PC-3 (cell line): ENCODE data around the gene TMEM259. TPM values are rescaled to one million over a fixed set of nuclear protein-coding genes. Genes with fewer than 3 reads are reported as not detected.
"Not testable (repeated sequence)": the region's sequence is repeated elsewhere in the genome, so short reads cannot be mapped to it uniquely, and the experiment has no call there.

Experiments
- ATAC-seq: fragments of 200-7000 bp; cut with Tn5 transposase; 2 replicates; pipeline ENCODE4 v1.9.1; 2020; ENCODE audit warnings: mild to moderate bottlenecking, moderate library complexity
- BruUV-seq: library from RNA; stranded (reverse); fragments of 400-500 nt; replicated peaks from 2 replicates; lab custom pipeline; 2021; lab: Mats Ljungman, UMichigan
- CTCF ChIA-PET: fragments of 300-600 bp; sonication (Branson Sonifier 250); formaldehyde crosslinking; loops from one replicate; lab custom pipeline; 2022; ENCODE audit warnings: antibody characterized with exemption; lab: Charles Lee
- POLR2A ChIA-PET: fragments of 300-600 bp; sonication (Branson Sonifier 250); formaldehyde crosslinking; loops from one replicate; lab custom pipeline; 2022; ENCODE audit warnings: antibody characterized with exemption; ENCODE audit not compliant: unreplicated experiment; lab: Charles Lee
- DNase-seq: peaks from one replicate; pipeline ENCODE4 v3.0.0-alpha.2; 2015
- H2AFZ ChIP-seq: fragments of 300-600 bp; sonication (generic); 2 replicates; pipeline ENCODE4 v1.6.0; 2016; ENCODE audit warnings: antibody characterized with exemption, low read length
- H3F3A ChIP-seq: fragments of 300-600 bp; sonication (generic); one replicate; pipeline ENCODE4 v1.6.0; 2017; ENCODE audit warnings: antibody characterized with exemption, low read length, control low read depth, mild to moderate bottlenecking; ENCODE audit not compliant: unreplicated experiment
- H3K27ac ChIP-seq: fragments of 300-600 bp; sonication (generic); 2 replicates; pipeline ENCODE4 v1.5.1; 2016; ENCODE audit warnings: mild to moderate bottlenecking, low read length
- H3K27me3 ChIP-seq: fragments of 300-600 bp; sonication (generic); 2 replicates; pipeline ENCODE4 v1.6.1; 2016; ENCODE audit warnings: low read length, mixed read lengths
- H3K36me3 ChIP-seq: fragments of 300-600 bp; sonication (generic); 2 replicates; pipeline ENCODE4 v1.6.1; 2016; ENCODE audit warnings: low read depth, mixed run types, low read length, mixed read lengths
- H3K4me1 ChIP-seq: fragments of 300-600 bp; sonication (generic); 2 replicates; pipeline ENCODE4 v1.5.1; 2016; ENCODE audit warnings: low read length; ENCODE audit not compliant: insufficient read depth
- H3K4me2 ChIP-seq: fragments of 300-600 bp; sonication (generic); 2 replicates; pipeline ENCODE4 v1.6.0; 2016; ENCODE audit warnings: low read length
- H3K4me3 ChIP-seq: fragments of 300-600 bp; sonication (generic); 2 replicates; pipeline ENCODE4 v1.5.1; 2016; ENCODE audit warnings: mild to moderate bottlenecking, low read length, mixed read lengths
- H3K79me2 ChIP-seq: fragments of 300-600 bp; sonication (generic); 2 replicates; pipeline ENCODE4 v1.6.1; 2017; ENCODE audit warnings: low read length, mixed read lengths
- H3K9ac ChIP-seq: fragments of 300-600 bp; sonication (generic); 2 replicates; pipeline ENCODE4 v1.6.0; 2016; ENCODE audit warnings: mild to moderate bottlenecking, low read length
- H3K9me2 ChIP-seq: fragments of 300-600 bp; sonication (generic); replicated peaks from 2 replicates; pipeline ENCODE4 v1.6.1; 2016; ENCODE audit warnings: mixed run types, low read length, mixed read lengths
- H3K9me3 ChIP-seq: fragments of 300-600 bp; sonication (generic); 2 replicates; pipeline ENCODE4 v1.6.1; 2016; ENCODE audit warnings: low read length, mixed read lengths
- H4K20me1 ChIP-seq: fragments of 300-600 bp; sonication (generic); 2 replicates; pipeline ENCODE4 v1.6.1; 2016; ENCODE audit warnings: low read length, mixed read lengths
- EZH2 ChIP-seq: fragments of 300-600 bp; sonication (generic); IDR thresholded peaks from one replicate; pipeline ENCODE4 v1.6.1; 2017; ENCODE audit warnings: antibody characterized with exemption, mild to moderate bottlenecking, low read length; ENCODE audit not compliant: unreplicated experiment
- EZH2phosphoT487 ChIP-seq: fragments of 300-600 bp; sonication (generic); IDR thresholded peaks from 2 replicates; pipeline ENCODE4 v1.6.1; 2018; ENCODE audit warnings: mild to moderate bottlenecking, antibody characterized with exemption, low read length, borderline replicate concordance
- intact Hi-C: fragments of 100-400 bp; cut with micrococcal nuclease; formaldehyde crosslinking; loops from 2 replicates; pipeline ENCODE4 v1.9.0; 2023
- total RNA-seq: library from RNA; depleted of rRNA; stranded (reverse); fragments of >200 nt; gene quantifications from 2 replicates; pipeline ENCODE4 v1.2.3, GENCODE V29; 2014
- TF ChIP-seq, protein P1 (sequence below): fragments of 300-600 bp; sonication (generic); conservative IDR thresholded peaks from 2 replicates; pipeline ENCODE4 v1.5.1; 2017; ENCODE audit warnings: antibody characterized with exemption, low read depth, mild to moderate bottlenecking, low read length

TMEM259 gene
- total RNA-seq, 1 experiment from 2014 or later: 136 TPM

GRCh38 chr19:1027650-1028061, 6.7 kb upstream of the TMEM259 start:
- no peaks in the 10 kb centered on the region for H4K20me1 ChIP-seq
- no peaks in the 10 kb centered on the region for H3K27me3 ChIP-seq
- no peak overlapping the region for H2AFZ ChIP-seq
- H3K4me2 ChIP-seq: peak overlapping the region; percentile 92
- H3K4me3 ChIP-seq: peak overlapping the region; percentile 95
- H3K9me2 ChIP-seq: no peaks in the 10 kb centered on the region
- peaks cover 6% of the 10 kb centered on the region; the same call in 1 of the 2 replicates for H3K36me3 ChIP-seq
- peak overlapping the region; percentile 34; the same call in 1 of the 2 replicates for H3K27ac ChIP-seq
- intact Hi-C loops: loop anchor here (5.0 kb wide), 1 partner anchor 75 kb away; the partner anchor contains the start of gene GPX4
- ATAC-seq: peak; percentile 8
- ChIA-PET POLR2A (no interaction called here), CTCF (no interaction called here)
- no peaks in the 10 kb centered on the region for H3F3A ChIP-seq
- peaks cover 37% of the 10 kb centered on the region for H3K79me2 ChIP-seq
- no peak for DNase-seq
- BruUV-seq: TSS peak; percentile 29
- peak overlapping the region; percentile 47; the same call in 1 of the 2 replicates for H3K9ac ChIP-seq
- no peaks in the 10 kb centered on the region; the same call in 1 of the 2 replicates for H3K4me1 ChIP-seq
- no peak for TF ChIP-seq EZH2phosphoT487
- H3K9me3 ChIP-seq: no peaks in the 10 kb centered on the region

GRCh38 chr19:1026783-1027649, 6.1 kb upstream of the TMEM259 start:
- Histone ChIP-seq H3K27ac (no peak overlapping the region), H3K4me1 (no peaks in the 10 kb centered on the region; the same call in 1 of the 2 replicates), H3K9ac (peak overlapping the region; percentile 64), H3K4me3 (peak overlapping the region; percentile 95), H3K27me3 (no peaks in the 10 kb centered on the region), H3K9me3 (no peaks in the 10 kb centered on the region), H2AFZ (peak overlapping the region; percentile 89; the same call in 1 of the 2 replicates), H3K9me2 (no peaks in the 10 kb centered on the region), H3K4me2 (peak overlapping the region; percentile 92), H3F3A (no peaks in the 10 kb centered on the region), H3K79me2 (peaks cover 37% of the 10 kb centered on the region), H4K20me1 (no peaks in the 10 kb centered on the region), H3K36me3 (peaks cover 2% of the 10 kb centered on the region; the same call in 1 of the 2 replicates)
- peak; percentile 2; the same call in 1 of the 2 replicates for ATAC-seq
- BruUV-seq: TSS peak; percentile 81
- ChIA-PET POLR2A (interaction anchor here (0.5 to 0.7 kb wide), 6 partner anchors 20 to 429 kb away, joined by 3 to 15 read pairs (median 4); no protein-coding TSS in a partner anchor), CTCF (no interaction called here)
- intact Hi-C loops: loop anchor here (5.0 kb wide), 1 partner anchor 75 kb away; the partner anchor contains the start of gene GPX4
- no peak for TF ChIP-seq EZH2phosphoT487
- no peak for TF ChIP-seq EZH2
- TF ChIP-seq, protein P1, sequence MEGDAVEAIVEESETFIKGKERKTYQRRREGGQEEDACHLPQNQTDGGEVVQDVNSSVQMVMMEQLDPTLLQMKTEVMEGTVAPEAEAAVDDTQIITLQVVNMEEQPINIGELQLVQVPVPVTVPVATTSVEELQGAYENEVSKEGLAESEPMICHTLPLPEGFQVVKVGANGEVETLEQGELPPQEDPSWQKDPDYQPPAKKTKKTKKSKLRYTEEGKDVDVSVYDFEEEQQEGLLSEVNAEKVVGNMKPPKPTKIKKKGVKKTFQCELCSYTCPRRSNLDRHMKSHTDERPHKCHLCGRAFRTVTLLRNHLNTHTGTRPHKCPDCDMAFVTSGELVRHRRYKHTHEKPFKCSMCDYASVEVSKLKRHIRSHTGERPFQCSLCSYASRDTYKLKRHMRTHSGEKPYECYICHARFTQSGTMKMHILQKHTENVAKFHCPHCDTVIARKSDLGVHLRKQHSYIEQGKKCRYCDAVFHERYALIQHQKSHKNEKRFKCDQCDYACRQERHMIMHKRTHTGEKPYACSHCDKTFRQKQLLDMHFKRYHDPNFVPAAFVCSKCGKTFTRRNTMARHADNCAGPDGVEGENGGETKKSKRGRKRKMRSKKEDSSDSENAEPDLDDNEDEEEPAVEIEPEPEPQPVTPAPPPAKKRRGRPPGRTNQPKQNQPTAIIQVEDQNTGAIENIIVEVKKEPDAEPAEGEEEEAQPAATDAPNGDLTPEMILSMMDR: no peak
- no peak for DNase-seq

DNA sequence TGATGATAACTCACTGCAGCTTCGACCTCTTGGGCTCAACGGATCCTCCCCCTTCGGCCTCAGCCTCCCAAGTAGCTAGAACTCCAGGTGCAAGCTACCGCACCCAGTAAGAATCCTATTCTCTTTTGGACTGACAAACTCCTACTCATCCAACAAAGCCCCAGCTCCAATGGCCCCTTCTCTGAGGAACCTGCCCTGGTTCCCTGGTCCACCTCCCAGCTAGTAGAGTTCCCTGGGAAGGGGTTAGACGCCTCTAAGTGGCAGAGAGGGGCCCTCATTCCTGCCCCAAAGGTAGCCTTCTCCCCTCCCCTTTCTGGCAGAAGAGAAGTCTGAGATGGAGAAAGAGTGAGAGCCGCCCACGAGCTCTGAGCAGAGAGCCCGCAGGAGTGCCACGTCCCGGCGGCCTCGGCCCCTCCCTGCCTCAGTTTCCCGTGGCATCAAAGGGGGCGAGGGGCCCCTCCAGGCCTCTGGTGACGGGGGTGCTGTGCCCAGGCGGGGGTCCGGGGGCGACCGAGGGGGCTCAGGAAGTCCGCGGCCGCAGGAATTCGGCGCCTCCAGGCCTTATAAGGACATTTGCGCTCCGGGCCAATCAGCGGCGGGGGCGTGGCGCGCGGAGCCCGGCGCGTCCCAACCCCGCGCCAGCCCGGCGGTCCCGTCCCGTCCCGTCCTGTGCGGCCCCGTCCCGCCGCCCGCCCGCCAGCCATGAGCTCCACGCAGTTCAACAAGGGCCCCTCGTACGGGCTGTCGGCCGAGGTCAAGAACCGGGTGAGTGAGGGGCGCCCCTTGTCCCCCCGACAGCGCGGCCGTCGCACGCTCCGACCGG, 5.2 kb upstream of the TMEM259 start, which contains the start of gene CNN2:
Gene CNN2, plus strand, starts transcription at position 649 of the 823 bp plus-strand sequence. Its CDS starts 54 bp downstream, at position 703.
- Histone ChIP-seq H3K9me3 (no peaks in the 10 kb centered on the region), H3K9me2 (no peaks in the 10 kb centered on the region), H3K79me2 (peaks cover 37% of the 10 kb centered on the region), H3K9ac (peak within 1 kb of the TSS; percentile 64), H4K20me1 (no peaks in the 10 kb centered on the region), H3K36me3 (no peaks in the 10 kb centered on the region), H3K4me2 (peak within 1 kb of the TSS; percentile 92), H3K27ac (no peak within 1 kb of the TSS), H2AFZ (peak within 1 kb of the TSS; percentile 89), H3K27me3 (no peaks in the 10 kb centered on the region), H3F3A (no peaks in the 10 kb centered on the region), H3K4me3 (peak within 1 kb of the TSS; percentile 95), H3K4me1 (no peaks in the 10 kb centered on the region; the same call in 1 of the 2 replicates)
- TF ChIP-seq EZH2phosphoT487: no peak
- TF ChIP-seq, protein P1: no peak
- TF ChIP-seq EZH2: no peak
- peak; percentile 66 for DNase-seq
- ChIA-PET POLR2A (interaction anchor here (0.5 to 0.7 kb wide), 7 partner anchors 19 to 430 kb away, joined by 3 to 15 read pairs (median 5); no protein-coding TSS in a partner anchor), CTCF (no interaction called here)
- BruUV-seq: no TSS peak
- intact Hi-C loops: loop anchor here (5.0 kb wide), 1 partner anchor 76 kb away; the partner anchor contains the start of gene GPX4
- peak; percentile 76 for ATAC-seq

- ATAC-seq, H3K9ac ChIP-seq, H3F3A ChIP-seq, H3K4me2 ChIP-seq, DNase-seq, CTCF ChIA-PET, BruUV-seq, H3K36me3 ChIP-seq, H3K27ac ChIP-seq, H3K4me1 ChIP-seq, H3K4me3 ChIP-seq, H3K9me3 ChIP-seq, H4K20me1 ChIP-seq, H3K9me2 ChIP-seq, H2AFZ ChIP-seq, H3K27me3 ChIP-seq: not testable (repeated sequence)
- peaks cover 37% of the 10 kb centered on the region for H3K79me2 ChIP-seq
- intact Hi-C loops: loop anchor here (5.0 kb wide), 1 partner anchor 77 kb away; the partner anchor contains the start of gene GPX4
- POLR2A ChIA-PET: interaction anchor here (0.6 kb wide), 1 partner anchor 18 kb away, joined by 6 read pairs; no protein-coding TSS in a partner anchor
Measured at GRCh38 chr19:1025080-1025479, 4.2 kb upstream of the TMEM259 start.
